Glomerular visceral epithelial cell (primary cell): ENCODE results near the gene CHD9.
"Not testable (repeated sequence)": the region's sequence is repeated elsewhere in the genome, so short reads cannot be mapped to it uniquely, and the experiment has no call there.

Experiments used
- DNase-seq: peaks from one replicate; pipeline ENCODE4 v3.0.0-alpha.2; 2016; ENCODE audit errors: extremely low spot score

Gene CHD9, protein sequence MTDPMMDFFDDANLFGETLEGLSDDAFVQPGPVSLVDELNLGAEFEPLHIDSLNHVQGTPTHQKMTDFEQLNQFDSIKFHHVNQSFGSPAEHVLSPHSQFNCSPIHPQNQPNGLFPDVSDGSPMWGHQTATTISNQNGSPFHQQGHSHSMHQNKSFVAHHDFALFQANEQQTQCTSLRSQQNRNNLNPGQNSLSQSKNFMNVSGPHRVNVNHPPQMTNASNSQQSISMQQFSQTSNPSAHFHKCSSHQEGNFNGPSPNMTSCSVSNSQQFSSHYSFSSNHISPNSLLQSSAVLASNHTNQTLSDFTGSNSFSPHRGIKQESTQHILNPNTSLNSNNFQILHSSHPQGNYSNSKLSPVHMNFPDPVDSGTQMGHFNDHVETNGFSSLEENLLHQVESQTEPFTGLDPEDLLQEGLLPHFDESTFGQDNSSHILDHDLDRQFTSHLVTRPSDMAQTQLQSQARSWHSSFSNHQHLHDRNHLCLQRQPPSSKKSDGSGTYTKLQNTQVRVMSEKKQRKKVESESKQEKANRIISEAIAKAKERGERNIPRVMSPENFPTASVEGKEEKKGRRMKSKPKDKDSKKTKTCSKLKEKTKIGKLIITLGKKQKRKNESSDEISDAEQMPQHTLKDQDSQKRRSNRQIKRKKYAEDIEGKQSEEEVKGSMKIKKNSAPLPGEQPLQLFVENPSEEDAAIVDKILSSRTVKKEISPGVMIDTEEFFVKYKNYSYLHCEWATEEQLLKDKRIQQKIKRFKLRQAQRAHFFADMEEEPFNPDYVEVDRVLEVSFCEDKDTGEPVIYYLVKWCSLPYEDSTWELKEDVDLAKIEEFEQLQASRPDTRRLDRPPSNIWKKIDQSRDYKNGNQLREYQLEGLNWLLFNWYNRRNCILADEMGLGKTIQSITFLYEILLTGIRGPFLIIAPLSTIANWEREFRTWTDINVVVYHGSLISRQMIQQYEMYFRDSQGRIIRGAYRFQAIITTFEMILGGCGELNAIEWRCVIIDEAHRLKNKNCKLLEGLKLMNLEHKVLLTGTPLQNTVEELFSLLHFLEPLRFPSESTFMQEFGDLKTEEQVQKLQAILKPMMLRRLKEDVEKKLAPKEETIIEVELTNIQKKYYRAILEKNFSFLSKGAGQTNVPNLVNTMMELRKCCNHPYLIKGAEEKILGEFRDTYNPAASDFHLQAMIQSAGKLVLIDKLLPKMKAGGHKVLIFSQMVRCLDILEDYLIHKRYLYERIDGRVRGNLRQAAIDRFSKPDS (N-terminal part only)

DNA sequence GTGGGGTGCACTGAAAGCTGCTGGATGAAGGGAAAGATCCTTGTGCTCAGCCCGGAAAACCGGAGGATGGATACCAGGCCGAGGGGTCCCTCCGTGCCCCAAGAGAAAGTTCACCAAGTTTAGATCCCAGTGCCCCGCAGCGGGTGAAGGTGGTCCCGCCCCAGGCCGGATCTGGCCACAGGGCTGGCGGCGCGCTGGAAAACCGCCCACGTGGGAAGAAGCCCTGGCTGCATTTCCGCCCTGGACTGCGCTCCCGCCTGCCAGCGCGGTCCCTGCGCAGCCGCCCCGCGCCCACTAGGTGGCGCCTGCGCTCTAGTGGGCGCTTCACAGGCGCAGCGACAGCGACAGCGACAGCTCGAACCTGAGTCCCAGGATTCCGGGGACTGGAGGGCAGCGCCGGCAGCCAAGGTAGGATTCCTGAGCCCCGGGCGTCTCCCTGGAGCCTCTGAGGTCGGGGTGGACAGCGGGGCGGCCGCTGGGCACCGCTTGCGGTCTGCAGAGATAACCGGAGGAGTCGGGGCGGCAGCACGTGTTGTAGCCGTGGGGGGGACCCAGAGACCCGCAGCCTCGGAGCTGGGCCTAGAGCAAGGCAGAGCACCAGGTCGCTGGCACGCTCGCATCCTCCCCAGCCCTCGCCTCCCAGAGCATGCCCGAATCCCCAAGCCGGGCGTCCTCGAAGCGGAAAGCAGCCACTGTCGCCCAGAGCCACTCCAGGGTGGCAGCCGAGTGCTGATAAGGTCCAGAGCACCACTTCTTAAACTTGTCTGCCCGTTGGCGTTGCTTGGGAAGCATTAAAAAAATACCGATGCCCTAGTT is at the start of gene CHD9:
TSS of gene CHD9 (plus strand) at position 322 of the 816 bp plus-strand sequence. CDS start 101,099 bp downstream, outside the sequence.
- peak; percentile 85 for DNase-seq

DNA sequence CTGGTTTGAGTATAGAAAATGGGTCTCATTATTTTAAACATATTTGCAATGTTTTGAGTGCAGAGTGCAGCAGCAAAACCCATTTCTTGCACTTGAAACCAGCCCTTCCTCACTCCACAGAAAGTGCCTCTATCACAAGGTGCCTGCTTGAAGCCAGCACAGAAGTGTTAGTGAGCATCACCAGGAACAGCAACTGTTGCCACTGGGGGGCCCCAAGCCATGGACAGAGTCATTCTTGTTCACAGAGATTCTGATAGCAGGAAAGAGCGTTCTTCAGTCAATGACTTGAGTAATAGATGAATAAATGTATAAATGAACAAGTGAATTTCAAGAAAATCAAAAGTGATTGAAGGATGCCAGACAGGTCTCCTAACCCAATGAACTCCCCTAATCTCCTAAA is 47.7 kb upstream of the CHD9 start:
- no peak for DNase-seq

DNA sequence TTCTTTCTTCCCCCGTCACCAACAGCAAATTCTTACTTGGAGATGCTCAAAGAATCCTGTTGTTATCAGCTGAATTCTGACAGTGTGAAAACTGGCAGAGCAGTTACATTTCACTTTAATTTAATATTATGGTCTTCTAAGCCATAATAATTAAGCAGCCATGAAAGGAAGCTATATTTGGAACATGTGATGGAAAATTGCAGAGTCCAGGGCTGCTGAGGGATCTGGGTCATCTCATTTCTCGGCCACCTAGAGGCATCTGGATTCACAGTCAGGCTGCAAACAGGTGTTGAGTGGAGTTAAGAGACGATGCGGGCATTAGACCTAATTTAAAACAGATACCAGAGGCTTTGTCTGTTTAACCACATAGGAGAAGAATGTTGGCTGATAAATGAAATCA is 40.5 kb upstream of the CHD9 start:
- no peak for DNase-seq

DNA sequence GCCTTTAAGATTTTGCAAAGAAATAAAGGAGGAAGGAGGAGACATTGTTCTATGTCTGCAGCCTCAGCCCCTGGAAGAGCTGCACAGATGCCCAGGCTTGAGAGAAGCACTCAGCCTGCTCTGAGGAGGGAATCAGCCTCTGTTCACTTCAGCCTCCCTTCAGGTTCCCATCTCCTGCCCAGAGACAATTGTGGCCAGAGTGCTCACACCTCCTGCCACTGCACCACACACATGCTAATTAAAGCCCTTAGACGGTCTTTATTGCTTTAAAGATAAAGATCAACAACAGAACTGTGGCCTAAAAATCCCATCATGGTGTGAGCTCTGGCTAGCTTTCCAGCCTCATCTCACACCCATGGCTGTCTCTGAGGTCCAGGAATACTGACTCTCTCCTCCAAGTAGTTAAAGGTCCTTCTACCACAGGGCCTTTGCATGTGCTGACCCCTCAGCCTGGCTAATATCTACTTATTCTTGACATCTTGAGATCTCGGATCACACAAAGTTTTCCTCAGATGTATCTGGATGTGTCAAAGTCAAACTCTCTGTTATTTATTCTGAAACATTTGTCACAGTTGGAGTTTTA is 35.9 kb upstream of the CHD9 start:
- no peak for DNase-seq

DNA sequence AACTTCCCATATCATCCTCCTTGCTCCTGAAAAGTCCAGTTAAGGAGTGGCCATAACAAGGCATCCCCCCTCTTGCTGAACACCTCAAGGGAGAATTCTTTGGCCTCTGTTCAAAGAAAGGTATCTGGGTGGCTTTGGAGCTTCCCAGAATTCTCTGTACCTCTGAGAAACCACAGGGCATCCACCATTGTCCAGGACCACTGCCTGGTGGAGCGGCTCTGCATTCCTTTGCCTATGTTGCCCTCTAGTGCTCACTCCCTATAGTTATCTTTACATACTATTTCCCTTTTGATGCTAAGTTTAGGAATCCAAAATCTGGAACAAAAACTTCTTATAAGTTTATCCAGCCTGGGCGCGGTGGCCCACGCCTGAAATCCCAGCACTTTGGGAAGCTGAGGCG is 32.4 kb upstream of the CHD9 start:
- DNase-seq = peak; percentile 42

DNA sequence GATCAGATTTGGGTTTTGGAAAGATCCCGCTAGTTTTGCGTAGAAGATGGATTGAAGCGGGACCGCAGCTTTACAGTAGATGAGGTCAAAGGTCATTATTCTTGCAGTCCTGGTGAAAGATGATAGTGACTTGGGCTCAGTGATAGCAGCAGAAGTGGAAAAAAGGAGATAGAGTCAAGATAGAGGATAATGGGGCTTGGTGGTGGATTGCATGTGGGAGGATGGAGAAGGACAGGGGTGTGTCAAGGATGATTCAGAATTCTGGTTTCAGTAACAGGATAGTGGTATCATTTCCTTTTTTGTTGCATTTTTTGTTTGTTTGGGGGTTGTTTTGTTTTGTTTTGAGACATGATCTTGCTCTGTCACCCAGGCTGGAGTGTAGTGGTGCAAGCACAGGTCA is 30.7 kb upstream of the CHD9 start:
- DNase-seq = no peak

DNA sequence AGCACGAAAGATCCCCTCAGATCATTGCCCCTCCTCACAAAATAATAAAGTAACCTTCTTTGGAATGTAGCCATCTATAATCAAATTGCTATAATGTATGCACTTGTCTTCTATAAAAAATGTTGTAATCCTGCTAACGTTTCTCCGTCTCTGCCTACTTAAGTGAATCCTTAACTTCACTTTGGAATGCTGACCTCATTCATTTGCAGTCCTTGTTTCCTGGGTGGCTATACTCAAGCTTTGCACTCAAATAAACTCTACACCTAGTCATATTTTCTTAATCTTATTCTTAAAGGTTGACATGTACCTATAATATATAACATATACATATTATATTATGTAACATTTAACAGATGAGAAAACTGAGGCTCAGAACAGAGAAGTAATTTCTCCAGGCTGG is 24.8 kb upstream of the CHD9 start:
- no peak for DNase-seq

DNA sequence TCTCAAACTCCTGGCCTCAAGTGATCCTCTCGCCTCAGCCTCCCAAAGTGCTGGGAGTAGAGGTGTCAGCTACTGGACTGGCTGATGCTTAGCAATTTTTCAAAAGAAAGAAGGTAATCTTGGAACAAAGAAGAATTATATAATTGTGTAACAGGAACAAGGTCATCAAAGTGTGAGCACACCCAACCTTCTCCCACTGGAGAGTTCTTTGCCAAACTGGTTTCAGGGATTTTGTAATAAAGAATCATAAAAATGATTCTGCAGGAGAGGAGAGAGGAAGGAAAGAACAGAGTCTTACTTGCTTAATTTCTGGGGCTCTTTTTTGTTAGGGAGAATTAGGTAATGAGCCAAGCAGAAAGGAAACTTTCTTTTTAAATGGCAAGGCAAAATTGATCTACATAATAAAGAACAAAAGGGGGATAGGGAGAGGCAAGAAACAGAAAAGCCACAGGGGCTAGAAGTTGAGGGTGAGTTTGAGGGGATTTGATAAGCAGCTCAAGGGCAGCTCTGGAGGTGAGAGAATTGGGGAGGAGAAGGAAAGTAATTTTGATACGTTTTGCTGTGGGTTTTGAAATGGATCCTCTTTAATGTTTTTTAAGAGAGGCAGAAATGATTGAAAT is 23.4 kb upstream of the CHD9 start:
- no peak for DNase-seq

DNA sequence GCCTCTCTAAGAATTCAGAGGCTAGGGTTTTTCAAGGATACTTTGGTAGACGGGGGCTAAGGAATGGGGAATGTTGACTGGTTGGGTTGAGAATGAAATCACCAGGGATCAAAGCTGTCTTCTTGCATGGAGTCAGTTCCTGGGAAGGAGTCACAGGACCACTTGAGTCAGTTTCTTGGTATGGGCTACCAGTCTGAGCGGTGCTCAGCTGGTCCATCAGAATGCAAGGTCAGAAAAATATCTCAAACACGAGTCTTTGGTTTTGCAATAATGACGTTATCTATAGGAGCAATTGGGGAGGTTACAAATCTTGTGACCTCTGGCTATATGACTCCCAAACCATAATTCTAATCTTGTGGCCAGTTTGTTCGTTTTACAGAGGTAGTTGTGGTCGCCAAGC is 20.5 kb upstream of the CHD9 start:
- no peak for DNase-seq

DNA sequence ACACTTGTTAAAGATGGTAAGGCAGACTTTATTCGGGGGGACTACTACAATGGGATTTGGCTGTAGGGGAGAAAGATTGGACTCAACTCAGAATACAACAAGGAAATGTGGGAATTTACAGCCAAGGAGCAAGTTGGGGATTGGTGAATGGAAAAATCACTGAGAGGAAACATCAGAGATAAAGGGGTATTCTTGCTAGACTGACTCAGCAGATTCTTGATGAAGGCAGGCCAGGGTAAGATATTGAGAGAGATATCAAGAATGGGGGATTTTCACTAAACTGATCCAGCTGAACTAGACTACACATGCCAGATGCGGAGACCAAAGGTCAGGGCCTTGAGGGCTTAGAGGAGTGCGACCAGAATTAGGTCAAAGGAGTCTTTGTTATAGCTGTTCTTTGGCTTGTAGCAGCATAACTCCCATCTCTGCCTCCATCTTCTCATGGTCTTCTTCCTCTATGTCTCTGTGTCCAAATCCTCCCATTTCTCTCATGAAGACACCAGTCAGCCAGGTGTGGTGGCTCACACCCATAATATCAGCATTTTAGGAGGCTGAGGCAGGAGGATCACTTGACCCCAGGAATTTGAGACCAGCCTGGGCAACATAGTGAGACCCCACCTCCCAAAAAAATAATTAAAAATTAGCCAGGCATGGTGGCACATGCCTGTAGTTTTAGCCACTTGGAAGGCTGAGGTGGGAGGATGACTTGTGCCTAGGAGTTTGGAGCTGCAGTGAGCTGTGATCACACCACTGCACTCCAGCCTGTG is 19.4 kb upstream of the CHD9 start:
- DNase-seq = no peak

DNA sequence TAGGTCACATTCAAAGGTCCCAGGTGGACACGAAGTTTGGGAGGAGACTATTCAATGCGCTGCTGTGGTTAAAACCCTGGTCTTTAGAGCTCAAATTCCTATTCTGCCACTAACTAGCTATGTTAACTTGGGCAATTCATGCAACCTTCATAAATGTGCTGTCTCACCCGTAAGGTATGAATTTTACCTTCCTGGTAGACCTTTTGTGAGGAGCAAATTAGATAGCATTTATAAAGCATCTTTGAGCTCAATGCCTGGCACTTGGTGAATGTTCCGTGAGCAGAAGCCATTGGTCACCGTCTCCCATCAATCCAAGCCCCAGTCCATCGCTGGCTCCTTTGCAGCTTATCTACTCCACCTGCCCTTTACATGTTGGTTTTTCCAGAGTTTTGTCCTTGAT is 18.7 kb upstream of the CHD9 start:
- DNase-seq = no peak

DNA sequence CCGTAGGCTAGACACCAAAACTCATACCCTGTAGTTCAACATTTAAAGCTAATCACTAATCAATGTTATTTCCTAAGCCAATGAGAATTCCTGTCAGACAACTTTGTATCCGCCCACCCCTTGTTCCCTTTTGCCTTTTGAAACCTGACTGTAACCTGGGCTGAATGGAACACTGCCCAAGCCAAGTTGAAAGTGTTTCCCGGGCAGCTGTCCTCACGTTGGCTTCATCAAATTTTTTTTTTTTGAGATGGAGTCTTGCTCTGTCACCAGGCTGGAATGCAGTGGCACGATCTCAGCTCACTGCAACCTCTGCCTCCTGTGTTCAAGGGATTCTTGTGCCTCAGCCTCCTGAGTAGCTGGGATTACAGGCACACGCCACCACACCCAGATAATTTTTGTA is 18.1 kb upstream of the CHD9 start:
- not testable (repeated sequence) for DNase-seq

DNA sequence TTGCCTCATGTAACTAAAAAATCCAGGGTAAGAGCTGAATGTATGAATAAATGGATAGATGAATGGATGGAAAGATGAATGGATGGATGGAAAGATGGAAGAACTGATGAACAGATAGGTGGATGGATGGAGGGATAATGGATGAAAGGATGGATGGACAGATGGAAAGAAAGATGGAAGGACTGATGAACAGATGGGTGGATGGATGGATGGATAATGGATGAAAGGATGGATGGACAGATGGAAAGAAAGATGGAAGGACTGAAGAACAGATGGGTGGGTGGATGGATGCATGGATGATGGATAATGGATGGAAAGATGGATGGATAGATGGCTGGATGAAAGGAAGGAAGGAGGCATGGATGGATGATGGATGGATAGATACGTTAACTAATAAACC is 14.0 kb upstream of the CHD9 start:
- no peak for DNase-seq

DNA sequence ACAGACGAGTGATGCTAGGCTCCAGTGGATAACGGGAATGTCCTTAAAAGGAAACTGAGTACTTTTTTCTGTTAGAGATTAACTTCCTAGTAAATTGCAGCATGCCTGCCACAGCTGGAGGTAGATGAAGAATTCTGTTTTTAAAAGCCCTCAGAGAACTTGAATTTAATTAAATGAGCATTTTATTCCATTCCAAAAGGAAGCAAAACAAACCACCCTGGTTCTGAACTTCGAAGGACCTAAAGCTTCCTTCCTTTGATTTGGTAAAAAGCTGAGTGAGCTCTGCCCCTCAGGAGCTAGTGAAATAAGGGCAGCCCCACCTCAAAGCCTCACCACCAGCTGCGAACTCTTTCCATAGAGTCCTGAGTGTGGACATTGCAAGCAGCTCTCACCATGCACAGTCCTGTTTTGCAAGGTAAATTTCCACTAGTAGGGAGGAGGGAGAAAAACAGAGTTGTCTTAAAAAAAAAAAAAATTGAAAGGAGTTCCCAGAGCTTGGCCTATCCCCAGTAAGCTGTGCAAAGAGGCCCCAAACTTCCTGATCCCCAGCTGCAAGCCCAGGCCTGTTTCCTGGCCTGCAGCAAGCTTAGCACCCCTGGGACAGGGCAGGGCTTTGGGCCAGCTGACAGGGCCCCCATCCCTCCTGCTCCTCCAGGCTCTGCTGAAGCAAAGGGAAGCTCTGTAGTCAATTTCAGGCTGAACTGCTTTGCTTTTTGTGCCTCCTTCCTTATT is 13.3 kb upstream of the CHD9 start:
- peak; percentile 18 for DNase-seq

DNA sequence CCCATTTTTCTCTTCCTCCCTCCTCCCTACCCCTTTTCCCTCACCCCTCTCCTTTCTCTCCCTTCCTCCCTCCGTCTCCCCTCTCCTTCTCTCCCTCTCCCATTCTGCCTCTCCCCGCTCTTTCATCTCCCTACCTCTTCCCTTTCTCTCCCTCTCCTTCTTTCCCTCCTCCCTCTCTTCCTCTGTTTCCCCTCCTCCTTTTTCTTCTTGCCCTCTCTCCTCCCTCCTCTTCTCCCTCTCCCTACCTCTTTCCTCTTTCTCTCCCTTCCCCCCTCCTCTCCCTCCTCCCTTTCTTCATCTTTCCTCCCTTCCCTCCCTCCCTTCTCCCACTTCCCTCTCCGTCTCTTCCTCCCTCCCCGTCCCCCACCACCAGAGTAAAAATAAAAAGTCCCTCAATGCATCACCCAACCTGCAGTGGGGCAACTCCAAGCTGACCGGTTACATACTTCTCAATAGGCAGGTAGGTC is 12.5 kb upstream of the CHD9 start:
- DNase-seq = no peak

DNA sequence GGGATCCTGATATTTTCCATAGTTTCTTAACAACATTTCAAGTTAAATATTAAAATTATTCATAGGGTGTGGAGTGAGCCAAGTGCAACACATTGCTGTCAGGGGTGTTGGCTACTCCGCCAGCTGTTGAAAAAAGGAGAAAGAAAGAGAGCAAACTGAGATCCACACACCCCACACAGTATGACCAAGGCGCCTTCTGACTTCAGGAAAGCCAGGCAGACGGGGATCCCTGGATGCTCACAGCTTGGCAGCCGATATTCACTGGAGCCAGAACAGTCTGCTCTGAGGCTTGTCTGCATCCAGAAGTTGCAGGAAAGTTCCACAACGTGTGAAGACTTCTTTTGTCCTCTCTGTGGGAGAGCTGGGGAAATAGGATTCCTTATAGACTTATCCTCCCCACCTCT is 11.4 kb upstream of the CHD9 start:
- DNase-seq = no peak

DNA sequence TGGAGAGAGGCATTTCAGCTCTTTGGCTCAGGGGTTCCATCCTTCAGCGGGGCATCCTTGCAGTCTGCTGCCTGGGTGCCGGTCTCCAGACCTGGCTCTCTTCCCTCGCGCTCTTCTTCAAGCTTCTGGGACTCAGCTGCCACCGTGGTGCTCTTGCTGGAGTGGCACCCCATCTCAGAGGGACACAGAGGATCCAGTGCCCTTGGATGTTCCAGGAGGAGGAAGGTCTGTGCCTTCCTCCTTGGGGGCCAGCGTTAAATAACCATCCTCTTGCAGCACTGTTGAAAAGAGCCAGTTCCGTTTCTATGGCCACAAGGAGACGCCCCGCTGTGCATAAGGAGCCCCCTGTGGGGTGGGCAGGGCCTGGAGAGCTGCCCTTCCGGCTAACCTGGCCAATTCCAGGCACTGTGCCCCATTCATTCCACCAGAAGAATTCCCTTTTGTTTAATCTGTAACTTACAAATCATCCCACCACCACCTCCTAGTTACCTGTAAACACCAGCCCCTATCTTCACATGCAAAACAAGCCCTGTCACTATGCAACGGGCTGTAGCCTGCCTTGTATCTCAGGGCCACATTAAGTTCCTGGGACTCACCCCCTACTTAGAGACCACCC is 10.7 kb upstream of the CHD9 start:
- DNase-seq = peak; percentile 12
